Fibroblast of the conjunctiva (primary cell): ENCODE measurements around the gene NKD2.
"Not testable (repeated sequence)": the region's sequence is repeated elsewhere in the genome, so short reads cannot be mapped to it uniquely, and the experiment has no call there.

Source experiments
- DNase-seq: peaks from one replicate; pipeline ENCODE4 v3.0.0-alpha.2; 2010; ENCODE audit warnings: low read depth

The NKD2 gene, protein sequence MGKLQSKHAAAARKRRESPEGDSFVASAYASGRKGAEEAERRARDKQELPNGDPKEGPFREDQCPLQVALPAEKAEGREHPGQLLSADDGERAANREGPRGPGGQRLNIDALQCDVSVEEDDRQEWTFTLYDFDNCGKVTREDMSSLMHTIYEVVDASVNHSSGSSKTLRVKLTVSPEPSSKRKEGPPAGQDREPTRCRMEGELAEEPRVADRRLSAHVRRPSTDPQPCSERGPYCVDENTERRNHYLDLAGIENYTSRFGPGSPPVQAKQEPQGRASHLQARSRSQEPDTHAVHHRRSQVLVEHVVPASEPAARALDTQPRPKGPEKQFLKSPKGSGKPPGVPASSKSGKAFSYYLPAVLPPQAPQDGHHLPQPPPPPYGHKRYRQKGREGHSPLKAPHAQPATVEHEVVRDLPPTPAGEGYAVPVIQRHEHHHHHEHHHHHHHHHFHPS

DNA sequence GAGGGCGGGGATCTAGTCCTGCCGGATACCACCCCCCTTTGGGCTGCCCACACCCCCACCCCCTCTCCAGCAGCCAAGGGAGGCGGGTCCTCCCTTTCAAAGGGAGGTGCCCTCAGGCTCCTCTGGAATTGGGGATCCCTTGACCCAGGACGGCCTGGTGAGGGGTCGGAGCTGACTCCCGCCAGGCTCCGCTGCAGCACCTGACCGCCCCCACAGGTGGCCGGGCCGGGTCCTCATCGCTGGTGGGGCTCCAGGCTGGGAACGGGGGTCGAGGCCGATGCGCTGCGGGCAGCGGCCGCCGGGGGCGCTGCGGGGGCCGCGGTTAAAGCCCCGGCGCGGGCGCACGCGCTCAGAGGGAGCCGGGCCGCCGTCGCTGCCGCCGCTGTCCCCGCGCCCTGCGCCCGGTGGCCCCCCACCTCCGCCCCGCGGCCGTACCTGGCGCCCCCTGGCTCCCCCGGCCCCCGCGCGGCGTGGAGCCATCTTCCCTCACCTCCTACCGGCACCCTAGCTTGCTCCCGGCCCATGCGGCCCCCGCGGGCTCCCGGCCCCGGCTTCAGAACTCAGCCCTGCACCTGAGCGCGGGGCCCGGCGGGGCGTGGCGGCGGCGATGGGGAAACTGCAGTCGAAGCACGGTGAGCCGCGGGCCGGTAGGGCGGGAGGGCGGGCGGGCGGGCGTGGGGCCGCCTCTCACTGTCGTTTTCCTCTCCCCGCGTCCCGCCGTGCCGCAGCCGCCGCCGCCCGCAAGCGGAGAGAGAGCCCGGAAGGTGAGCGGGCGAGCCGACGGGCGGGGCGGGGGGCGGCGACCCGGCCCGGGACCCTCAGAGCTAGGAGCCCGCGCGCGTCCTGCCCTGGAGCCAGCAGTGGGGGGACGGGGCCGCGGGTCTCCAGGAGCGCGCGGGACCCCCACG is at the start of gene NKD2:
Gene NKD2, plus strand, starts transcription at position 352 of the 908 bp plus-strand sequence. Its CDS starts 256 bp downstream, at position 608.
- DNase-seq: no peak

DNA sequence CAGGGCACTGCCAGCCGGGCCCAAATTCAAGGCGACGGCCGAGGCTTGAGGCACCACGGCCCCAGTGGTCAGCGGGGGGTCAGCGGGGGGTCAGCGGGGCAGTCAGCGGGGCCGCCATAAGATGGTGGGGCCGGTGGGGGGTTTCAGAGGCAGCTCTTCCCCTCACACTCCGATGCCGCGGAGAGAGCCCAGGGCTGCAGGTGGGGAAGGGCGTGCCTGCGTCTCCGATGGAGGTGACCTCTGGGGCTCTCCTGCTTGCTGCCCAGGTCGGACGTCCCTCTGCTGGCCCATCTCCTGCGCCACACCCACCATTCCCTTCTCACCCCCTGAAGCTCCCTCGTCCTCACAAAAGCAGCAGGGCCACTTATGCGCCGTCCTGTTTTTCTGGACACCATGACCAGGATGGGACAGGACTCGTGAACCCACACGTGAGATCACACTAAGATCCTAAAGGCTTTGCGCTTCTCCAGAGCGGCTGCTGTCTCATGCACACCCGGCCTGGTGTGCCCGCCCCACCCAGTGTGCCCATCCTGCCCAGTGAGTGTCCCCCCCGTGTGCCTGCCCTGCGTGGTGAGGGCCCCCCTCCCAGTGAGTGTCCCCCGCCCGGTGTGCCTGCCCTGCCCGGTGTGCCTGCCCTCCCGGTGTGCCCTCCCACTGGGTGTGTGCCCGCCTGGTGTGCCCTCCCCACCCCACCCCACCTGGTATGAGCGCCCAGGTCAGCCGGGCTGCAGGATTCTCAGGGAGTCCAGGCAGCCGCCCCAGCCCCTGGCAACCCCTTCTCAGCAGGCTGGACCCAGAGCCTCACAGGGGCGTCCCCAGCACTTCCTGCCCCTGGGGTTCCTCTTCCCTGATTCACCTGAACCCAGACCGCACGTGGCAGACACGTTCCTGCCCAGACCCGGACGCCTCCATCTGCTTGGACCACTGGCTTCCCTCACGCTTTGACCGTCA is 48.7 kb upstream of the NKD2 start:
- no peak for DNase-seq

DNA sequence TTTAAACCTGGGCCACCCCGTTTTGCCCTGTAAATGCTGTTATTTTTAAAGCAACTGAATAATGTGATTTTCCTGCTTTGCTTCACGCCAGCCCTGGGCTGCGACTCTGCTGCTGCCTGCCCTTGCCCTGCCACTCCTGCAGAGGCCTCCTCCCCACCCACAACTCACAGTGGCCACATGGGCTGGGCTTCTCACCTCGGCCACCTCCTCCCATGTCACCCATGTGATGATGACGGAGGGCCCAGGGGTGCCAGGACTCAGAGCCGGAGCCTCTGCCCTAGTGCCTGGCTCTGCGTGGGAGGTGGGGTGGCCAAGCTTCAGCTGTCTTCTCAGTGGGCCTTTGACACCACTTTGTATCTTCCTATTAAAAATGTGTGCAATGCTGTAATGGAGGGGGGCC is 48.1 kb upstream of the NKD2 start:
- no peak for DNase-seq

DNA sequence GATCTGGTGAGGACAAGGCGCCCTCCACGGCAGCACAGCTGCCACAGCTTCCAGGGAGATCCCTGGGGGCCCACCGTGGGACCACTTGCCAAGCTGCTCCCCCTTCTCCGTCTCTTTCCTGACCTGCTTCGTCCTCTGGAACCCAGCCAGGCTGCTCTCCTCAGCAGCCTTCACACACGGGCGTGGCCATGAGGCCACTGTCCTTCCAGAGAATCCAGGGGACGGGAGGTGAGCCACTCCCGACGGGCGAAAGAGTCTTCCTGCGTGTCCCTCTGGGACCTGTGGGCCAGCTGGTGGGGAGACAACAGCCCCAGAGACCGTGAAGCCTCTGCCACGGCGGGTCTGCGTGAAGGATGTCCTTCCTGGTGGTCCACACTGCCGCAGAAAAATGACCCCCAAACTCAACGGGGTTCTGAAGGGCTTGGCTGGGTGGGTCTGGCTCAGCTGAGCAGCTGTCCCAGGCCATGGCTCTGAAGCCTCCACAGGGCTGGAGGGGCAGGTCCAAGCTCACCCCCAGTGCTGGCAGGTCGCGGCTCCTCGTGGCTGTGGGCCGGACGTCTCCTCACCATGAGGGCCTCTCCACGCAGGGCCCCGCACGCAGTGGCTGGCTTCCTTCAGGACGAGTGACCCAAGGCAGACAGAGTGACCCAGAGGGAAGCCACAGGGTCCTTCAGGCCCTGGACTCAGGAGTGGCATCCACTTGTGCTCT is 47.4 kb upstream of the NKD2 start:
- no peak for DNase-seq

DNA sequence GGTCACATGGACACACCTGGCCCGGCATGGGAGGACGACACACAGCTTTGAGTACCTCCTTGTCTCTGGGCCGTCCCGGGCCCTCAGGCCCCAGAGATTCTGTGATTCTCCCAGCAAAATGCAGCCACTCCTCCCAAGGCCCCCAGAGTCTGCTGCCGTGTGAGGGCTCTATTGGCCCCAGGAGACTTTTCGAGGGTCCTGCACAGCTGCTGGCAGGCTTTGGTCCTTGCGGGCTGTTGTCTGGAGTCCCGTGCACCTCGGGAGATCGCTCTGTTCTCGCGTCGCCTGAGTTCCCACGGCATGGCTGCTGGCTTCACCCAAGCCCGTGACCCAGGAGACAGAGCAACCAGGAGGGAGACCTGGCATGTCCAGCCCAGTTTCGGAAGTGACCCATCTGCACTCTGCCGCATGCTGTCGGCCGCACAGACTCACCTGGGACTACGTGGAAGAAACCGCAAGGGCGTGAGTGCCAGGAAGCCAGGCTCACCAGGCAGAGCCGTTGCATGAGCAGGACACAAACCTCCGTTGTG is 46.8 kb upstream of the NKD2 start:
- no peak for DNase-seq

DNA sequence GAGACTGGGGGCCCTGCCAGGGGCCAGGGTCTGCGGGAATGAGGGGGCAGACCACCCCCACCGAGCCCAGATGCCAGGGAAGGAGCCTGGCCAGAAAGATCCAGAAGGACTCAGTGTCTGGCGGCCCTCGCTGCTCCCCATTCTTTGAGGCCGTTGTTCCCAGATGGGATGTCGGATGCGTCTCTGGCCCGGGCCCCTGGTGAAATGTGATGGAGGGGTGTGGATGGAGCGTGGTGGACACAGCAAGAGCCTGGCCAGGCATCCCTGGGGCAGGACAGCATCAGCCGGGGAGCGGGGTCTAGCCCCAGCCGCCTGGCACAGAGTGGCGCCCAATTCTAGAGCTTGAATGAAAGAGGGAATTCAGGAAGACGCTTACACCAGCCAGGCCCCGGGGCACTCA is 46.2 kb upstream of the NKD2 start:
- DNase-seq: no peak

DNA sequence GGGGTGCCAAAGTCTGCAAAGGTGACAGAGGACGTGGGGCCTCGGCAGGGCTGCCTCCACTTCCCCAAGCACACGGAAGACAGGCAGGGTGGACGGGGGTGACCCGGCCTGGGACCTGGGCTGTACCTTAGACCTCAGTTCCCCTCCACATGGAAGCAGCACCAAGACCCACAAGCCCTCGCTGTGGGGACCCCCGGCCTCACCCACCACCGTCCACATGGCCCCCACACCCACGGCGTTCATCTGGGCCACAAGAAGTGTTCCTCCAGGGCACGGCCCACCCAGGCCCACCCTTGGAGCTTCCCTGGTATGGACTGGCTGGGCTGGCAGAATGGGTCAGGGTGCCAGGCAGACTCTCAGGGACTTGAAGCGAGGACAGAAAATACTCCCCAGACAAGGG is 45.8 kb upstream of the NKD2 start:
- DNase-seq: no peak

DNA sequence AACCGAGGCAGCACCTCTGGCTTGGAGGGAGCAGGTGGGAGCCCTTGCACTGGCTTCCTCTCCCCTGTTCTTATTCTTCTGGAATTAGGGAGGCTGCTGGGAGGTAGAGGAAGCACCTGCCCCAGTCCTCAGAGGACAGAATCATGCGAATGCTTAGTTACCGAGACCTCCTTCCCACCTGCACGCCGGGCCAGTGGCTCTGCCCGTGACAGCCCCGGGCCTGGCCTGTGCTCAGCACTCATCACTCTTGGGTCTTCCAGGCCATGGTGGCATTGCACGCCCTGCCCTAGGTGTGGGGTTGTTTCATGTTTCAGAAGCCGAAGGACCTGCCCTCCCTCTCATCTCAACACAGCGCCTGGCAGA is 45.3 kb upstream of the NKD2 start:
- DNase-seq: no peak

DNA sequence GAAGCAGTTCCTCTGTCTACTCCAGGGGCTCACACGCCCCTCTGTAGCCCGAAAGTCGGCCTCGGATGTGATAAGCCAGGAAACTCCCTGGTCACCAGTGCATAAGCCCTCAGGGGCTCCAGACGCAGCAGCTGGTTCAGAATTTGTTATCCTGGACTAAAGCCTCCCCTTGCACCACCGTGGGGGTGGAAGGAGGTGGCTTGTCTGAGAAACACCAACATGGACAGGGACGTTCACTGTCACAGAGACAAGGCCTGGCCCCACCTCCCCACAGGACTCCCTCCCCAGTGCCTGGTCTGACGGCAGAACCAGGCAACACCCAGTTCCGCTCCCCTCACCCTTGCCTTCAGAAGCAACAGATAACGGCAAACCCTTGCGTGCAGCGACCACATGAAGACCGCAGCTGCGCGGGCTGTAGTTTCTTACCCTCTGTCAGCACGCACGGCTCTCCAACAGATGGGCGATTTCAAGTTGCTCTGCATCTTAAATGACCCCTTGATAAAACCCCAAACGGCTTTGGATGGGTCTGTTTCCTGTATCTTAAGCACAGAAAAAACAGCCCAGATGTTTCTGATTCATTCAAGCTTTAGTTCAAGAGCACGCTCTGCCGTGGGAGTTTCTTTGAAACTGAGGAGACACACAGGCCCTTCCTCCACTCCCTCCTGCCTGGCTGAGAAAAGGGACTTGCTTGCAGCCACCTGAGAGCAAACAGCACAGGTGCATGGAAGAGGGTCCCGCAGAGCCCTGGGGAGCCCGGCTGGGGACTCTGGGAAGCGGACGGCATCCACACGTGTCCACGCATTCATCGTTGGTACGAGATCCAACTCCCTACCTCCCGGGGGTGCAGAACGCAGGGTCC is 44.7 kb upstream of the NKD2 start:
- DNase-seq: no peak

DNA sequence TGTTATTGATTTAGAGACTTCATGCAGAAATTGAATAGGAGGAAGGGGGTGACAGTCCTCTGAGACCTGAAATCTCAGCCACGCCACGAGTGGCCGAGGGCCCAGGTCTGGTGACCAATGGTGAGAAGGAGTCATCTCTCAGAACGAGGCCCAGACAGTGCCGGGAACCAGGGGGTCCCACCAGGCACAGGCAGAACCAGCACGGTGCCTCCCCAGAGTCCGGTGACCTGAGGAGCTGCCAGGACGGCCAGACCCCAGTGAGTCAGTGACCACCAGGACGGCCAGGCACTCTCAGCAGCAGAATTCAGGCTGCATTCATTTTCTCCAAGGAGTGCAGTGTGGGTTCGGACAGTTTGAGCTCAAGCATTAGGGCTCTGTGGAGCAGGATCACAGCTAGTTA is 43.8 kb upstream of the NKD2 start:
- DNase-seq: no peak

DNA sequence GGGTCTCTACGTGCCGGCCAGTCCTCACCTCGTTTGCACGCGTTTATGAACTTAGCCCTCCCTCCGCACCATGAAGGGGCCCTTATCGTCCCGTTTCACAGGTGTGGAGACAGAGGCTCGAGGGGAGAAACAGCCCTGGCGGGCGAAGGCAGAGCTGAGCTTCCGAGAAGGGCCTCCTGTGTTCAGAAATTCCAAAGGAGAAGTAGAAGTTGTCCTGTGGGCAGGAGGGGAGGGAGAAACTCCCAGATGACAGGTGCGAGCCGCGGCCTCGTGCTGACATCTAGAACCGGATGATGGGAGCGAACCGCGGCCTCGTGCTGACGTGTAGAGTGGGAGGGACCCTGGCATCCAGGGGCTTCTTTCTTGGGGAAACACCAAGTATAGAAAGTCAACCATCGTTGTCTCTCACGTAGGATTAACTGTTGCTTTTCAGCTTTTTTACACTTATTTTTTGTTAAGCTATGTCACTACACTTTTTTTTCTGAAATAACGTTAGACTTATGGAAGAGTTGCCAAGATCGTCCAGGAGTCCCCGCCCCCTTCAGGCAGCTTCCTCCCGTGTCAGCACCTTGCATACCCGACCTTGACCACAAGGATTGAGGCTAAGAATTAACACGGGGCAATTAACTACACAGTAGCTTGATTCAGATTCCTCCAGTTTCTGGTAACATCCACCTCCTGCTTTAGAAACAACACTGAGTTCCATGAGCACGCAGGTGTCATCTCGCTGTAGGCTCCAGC is 42.8 kb upstream of the NKD2 start:
- DNase-seq: no peak

DNA sequence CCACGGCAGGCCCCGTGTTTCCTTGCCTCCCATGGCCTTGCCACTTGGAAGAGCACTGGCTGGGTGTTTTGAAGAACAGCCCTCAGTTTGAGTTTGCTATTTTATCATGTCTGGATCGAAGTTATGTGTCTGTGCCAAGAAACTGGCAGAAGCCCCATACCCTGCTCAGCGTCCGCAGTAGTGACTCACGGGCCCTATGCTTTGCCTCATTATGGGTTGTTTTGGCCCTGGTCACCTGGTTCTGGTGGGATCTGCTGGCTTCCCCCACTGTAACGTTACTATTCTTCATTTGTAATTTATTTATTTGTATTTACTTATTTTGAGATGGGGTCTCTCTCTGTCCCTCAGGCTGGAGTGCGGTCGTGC is 42.3 kb upstream of the NKD2 start:
- DNase-seq: no peak

DNA sequence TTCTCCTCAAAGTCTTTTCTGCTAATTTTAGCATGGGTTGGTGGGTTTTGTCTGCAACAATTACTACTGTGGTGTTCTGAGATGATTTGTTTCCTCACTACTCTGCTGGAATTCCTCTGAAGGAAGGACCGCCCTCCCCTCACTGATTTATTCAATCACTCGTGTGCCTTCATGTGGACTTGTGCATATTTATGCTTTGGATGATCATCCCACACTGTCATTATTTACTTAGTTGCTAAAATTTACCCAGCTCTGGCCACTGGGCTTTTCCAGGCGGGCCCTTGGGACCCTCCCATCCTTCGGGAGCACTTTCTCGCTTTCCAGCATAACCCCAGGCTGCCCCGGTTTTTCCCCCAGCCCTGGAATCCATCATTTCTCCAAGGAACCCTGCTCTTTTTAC is 41.7 kb upstream of the NKD2 start:
- DNase-seq: no peak

DNA sequence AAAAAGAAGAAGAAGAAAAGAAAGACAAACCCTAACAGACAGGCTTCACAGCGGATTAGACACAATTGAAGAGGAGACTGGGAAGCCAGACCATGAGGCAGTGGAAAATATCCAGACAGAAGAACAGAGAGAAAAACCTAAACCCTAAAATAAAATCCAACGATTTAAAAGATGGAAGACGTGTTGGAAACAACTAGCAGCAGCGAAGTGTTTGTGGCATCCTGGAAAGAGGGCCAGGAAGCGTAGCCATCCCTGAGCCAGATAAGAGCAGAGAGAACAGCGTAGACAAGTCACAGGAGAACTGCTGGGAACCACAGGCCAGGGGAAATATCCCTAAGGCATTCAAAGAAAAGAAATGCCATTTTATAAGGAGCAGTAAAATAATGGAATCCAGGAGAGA is 39.7 kb upstream of the NKD2 start:
- DNase-seq: no peak

DNA sequence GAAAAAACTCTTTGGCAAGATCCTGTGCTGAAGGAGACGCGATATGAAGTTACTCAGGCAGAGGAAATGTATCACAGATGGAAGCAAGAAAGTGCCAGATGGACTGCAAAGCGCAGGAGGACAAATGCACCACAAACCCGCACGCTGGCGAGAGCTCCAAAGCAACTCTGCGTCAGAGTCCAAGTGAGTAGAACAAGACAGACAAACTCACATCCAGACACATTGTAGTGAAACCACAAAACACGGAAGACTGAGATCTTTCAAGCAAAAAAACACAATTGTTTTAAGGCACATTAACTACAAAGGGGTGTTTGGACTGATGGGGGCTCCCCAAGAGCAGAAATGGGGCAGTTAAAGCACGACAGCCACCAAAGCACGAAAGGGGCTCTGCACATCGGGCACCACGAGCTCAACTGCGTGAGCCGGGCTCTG is 39.2 kb upstream of the NKD2 start:
- DNase-seq: no peak

DNA sequence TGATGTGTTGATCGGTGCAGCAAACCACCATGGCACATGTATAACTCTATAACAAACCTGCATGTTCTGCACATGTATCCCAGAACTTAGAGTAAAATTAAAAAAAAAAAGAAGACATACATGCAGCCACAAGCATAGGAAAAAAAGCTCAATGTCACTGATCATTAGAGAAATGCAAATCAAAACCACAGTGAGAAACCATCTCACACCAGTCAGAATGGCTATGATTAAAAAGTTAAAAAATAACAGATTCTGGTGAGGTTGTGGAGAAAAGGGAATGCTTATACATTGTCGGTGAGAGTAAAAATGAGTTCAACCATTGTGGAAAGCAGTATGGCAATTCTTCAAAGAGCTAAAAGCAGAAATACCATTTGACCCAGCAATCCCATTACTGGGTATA is 36.0 kb upstream of the NKD2 start:
- DNase-seq: not testable (repeated sequence)

DNA sequence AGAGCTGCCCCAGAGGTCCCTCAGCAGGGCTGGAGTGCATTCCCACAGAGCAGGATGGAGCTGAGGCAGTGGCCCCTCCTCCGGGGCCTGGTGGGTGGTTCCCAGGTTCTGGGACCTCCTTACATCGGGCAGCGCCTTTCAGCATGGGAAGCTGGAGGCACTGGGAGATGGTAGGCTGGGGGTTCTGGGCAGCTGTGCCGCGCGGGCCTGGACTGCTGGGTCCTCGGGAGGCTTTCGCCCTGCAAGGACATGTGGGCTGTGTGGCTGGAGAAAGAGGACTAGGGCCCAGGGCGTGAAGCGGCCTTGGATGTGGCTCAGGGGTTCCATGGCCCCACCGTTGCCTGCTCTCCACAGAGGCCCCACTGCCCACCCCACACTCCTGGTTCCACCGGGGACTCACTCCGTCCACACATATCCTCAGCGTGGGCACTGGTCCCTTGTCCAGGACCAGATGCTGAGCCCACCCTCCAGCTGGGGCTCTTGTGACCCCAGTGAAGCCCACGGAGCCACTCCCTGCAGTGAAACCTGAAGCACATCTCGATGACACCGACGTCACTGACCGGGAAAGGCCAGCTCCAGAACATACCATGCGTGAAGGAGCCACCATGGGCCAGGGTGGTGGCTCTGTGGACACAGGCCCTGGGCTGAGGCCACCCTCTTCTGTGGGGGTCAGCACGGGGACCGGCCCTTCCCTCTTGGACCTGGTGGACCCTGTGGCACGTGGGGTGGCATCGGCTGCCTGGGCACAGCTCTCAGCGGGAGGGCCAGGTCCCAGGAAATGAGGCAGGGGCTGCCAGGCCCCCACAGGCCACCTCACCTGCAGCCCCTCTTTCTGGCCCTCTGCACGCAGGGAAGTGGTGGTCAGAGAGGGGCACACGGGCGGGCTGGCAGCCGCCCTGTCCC is 31.5 kb upstream of the NKD2 start:
- DNase-seq: no peak

DNA sequence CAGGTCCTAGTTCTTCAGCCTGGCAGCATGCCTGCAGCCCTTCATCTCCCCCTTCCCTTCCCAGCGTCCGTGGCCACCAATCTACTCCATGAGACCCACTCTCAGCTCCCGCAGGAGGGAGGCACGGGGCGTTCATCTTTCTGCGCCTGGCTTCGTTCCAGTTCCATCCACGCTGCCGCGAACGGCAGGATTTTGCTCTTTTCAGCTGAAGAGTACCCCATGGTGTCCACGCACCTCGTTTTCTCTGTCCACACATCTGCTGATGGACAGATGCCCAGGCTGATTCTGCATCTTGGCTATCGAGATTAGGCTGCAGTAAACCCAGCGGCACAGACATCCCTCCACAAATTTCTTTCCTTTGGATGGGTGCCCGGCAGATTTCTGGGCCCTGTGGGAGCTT is 30.5 kb upstream of the NKD2 start:
- DNase-seq: no peak
